Dedifferentiated amniotic fluid mesenchymal stem cell (primary cell): ENCODE results near the gene CISD3.
A peak's percentile ranks its signal among the peaks of the same experiment; 100 is the strongest.

Experiments used
- DNase-seq: peaks from one replicate; pipeline ENCODE4 v3.0.0-alpha.2; 2016; ENCODE audit errors: extremely low spot score

The CISD3 gene, protein sequence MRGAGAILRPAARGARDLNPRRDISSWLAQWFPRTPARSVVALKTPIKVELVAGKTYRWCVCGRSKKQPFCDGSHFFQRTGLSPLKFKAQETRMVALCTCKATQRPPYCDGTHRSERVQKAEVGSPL

GRCh38 chr17:38729886-38730525 is at the start of gene CISD3:
TSS of gene CISD3 (plus strand) at chr17:38730341. CDS start at chr17:38730359, 18 bp downstream.
- DNase-seq = peak; percentile 72

GRCh38 chr17:38681096-38681495 is 49.0 kb upstream of the CISD3 start:
- DNase-seq = no peak

GRCh38 chr17:38685491-38685890 is 44.6 kb upstream of the CISD3 start:
- DNase-seq = no peak

GRCh38 chr17:38687286-38687685 is 42.9 kb upstream of the CISD3 start:
- no peak for DNase-seq

- no peak for DNase-seq
These were observed 39.8 kb upstream of the CISD3 start for GRCh38 chr17:38690386-38690785.

GRCh38 chr17:38691154-38691553 is 39.0 kb upstream of the CISD3 start:
- no peak for DNase-seq

- DNase-seq = no peak
These were observed 36.3 kb upstream of the CISD3 start for GRCh38 chr17:38693700-38694329.

DNA sequence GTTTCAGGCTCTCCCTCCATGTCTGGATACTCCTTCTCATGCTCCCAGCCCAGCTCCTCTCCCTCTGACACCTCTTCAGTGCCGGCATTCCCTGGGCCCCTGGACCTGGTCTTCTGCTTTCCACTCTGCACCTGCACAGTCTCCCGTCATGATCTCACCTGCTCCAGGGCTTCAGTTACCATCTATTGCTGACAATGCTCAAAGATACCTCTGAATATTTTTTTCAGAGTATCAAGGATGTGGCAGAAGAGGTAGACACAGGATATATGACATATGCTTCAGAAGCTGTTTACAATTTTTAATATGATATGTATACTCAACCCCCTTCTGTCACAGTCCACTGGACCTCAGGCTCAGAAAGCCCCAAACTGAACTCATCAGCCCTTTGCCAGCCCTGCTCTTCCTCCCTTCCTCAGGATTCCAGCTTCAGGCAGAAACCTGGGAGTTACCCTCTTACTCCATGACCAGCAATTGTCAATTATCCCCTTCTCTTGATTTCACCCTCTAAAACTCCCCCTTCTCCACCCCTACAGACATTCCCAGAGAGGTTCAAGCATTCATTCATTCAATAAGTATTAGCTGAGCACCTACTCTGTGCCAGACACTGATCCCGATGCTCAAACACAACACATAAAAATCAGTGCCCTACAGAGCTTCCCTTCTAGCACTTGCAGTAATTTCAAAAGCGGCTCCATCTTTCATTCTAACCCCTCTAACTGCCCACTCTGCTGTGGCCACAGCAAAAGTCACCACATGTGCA is 32.9 kb upstream of the CISD3 start:
- no peak for DNase-seq

GRCh38 chr17:38698760-38699159 is 31.4 kb upstream of the CISD3 start:
- no peak for DNase-seq

- DNase-seq = no peak
These were observed 28.5 kb upstream of the CISD3 start for GRCh38 chr17:38701504-38702165.

GRCh38 chr17:38702166-38702915 is 27.8 kb upstream of the CISD3 start:
- DNase-seq = peak; percentile 79

GRCh38 chr17:38702916-38703741 is 27.0 kb upstream of the CISD3 start:
- DNase-seq = no peak

DNA sequence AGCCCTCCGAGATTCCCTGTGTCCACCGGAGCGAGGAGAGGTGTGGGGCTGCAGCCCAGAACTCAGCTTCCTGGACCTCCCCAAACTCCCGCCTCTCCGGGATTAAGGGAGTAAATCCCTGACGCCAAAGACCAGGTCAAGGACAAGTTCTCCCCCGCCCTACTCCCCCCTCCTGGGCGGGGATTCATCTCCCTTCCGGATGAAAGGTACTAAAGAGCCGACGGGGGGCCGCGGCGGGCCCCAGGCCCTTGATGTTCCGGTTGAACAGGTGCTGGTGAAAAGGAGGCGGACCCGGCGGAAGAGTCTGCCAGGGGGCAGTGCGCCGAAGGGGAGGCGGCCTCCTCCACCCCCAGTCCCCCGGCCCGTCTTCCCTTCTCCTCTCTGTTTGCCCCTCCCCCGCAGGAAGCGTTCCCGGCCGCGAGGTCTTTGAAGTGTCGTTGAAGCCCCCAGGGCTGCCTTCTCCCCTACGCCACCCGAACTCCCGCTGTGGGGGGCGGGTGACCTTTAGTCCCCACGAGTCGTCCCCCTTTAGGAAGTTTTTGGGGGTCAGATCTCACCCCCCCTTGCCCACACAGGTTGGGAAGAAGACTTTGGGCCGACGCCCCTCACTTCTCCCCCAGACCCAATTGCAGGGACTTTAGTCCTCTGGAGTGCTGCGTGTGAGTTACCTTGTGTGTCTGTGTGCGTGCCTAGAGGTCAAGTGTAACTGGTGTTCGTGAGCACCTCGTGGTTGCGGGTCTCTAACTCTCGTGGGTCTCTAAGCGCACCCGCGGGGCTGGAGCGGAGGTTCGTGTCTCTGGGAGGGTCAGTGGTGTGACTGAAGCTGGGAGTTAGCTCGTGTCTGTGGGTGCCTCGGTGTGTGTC is 26.2 kb upstream of the CISD3 start:
- no peak for DNase-seq

DNA sequence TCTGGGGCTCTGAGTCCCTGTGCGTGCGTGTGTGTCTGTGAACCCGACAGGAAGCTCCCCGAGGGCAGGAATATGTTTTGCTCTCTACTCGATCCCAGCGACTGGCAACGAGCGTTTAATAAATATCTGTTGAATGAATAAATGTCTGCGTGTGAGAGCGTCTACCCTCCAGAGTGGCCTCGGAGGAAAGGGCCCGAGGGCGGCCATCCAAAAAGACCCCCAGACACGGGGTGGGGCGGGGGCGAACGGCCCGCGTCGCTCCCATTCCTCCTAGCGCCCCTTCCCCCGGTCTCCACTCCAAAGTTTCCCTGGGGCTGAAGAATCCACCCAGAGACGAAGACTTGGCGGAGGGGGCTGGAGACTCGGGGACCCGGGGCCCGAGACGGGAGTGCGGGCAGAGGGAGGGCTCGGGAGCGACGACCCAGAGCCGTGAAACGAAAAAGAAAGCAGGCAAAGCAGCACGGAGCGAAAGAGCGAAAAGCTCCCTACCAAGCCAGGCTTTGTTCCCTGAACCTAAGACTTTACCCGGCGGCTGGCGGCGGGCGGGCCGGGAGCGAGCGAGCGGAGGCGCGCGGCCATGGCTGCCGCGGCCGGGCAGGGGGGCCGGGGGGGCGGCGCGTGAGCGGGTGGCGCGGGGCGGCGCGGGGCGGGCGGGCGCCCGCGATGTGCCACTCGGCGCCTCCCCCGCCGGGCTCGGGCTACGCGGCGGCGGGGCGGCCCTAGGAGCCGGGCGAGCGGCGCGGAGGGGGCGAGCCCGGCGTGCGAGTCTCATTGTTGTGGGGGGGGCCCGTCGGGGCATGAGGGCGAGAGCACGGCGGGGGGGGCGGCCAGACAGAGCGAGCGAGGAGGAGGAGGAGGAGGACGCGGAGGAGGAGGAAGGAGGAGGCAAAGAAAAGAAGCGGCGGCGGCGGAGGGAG is 25.3 kb upstream of the CISD3 start, which contains the start of gene MLLT6:
Gene MLLT6, plus strand, starts transcription at position 668 of the 917 bp plus-strand sequence. CDS start 360 bp downstream, outside the sequence.
- peak; percentile 58 for DNase-seq

DNA sequence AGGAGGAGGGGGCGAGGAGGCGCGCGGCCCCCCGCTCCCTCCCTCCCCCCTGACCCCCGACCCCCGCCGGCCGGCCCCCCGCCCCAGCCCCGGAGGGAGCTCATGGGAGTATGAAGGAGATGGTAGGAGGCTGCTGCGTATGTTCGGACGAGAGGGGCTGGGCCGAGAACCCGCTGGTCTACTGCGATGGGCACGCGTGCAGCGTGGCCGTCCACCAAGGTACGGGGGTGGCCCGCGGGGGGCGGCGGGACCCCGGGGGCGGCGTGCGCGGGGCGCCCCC is 24.7 kb upstream of the CISD3 start:
- DNase-seq = no peak

GRCh38 chr17:38705803-38706504 is 24.2 kb upstream of the CISD3 start:
- DNase-seq = no peak

GRCh38 chr17:38706505-38707216 is 23.5 kb upstream of the CISD3 start:
- no peak for DNase-seq
